ENCODE measurements around the gene FXYD7. TPM values are rescaled to one million over a fixed set of nuclear protein-coding genes. Genes with fewer than 3 reads are reported as not detected.

The FXYD7 gene
- total RNA-seq, 1 donor from 2014 or later = 0.61 TPM

- no peaks in the 10 kb centered on the region for H3K27me3 ChIP-seq
- no peak for TF ChIP-seq CTCF (IDR thresholded peaks at IDR 0.05)
- peaks cover 23% of the 10 kb centered on the region for H3K36me3 ChIP-seq
- DNase-seq (peak; percentile 46), ATAC-seq (no peak)
- intact Hi-C loops (cut with DNase I) = no loop called here
- no peak overlapping the region for H3K4me3 ChIP-seq
- H3K27ac ChIP-seq = no peak overlapping the region
- H3K4me1 ChIP-seq = peaks cover 19% of the 10 kb centered on the region
- no peaks in the 10 kb centered on the region for H3K9me3 ChIP-seq
These were observed 26.4 kb downstream of the FXYD7 start for GRCh38 chr19:35169221-35169995.

- Histone ChIP-seq H3K27me3 (no peaks in the 10 kb centered on the region), H3K4me1 (peaks cover 19% of the 10 kb centered on the region), H3K27ac (no peak overlapping the region), H3K4me3 (no peak overlapping the region), H3K36me3 (peaks cover 12% of the 10 kb centered on the region), H3K9me3 (no peaks in the 10 kb centered on the region)
- DNase-seq (peak; percentile 57), ATAC-seq (peak; percentile 44)
- no peak for TF ChIP-seq CTCF (IDR thresholded peaks at IDR 0.05)
- intact Hi-C loops (cut with DNase I) = no loop called here
These were observed 27.5 kb downstream of the FXYD7 start for GRCh38 chr19:35170359-35171061.

GRCh38 chr19:35171730-35172129 lies 28.7 kb downstream of the FXYD7 start:
- Histone ChIP-seq H3K36me3 (no peaks in the 10 kb centered on the region), H3K27ac (no peak overlapping the region), H3K4me3 (no peak overlapping the region), H3K4me1 (peaks cover 19% of the 10 kb centered on the region), H3K27me3 (no peaks in the 10 kb centered on the region), H3K9me3 (no peaks in the 10 kb centered on the region)
- DNase-seq (no peak), ATAC-seq (no peak)
- no peak for TF ChIP-seq CTCF (IDR thresholded peaks at IDR 0.05)
- intact Hi-C loops (cut with DNase I) = no loop called here

- Histone ChIP-seq H3K4me3 (no peak overlapping the region), H3K4me1 (peaks cover 11% of the 10 kb centered on the region), H3K9me3 (no peaks in the 10 kb centered on the region), H3K36me3 (no peaks in the 10 kb centered on the region), H3K27ac (no peak overlapping the region), H3K27me3 (no peaks in the 10 kb centered on the region)
- intact Hi-C loops (cut with DNase I) = no loop called here
- DNase-seq = peak; percentile 12
- TF ChIP-seq CTCF (IDR thresholded peaks at IDR 0.05) = no peak
- no peak for ATAC-seq
These were observed 31.2 kb downstream of the FXYD7 start for GRCh38 chr19:35174226-35174625.

GRCh38 chr19:35176181-35176570 lies 33.1 kb downstream of the FXYD7 start:
- Histone ChIP-seq H3K4me1 (peaks cover 8% of the 10 kb centered on the region), H3K4me3 (no peak overlapping the region), H3K36me3 (no peaks in the 10 kb centered on the region), H3K27me3 (no peaks in the 10 kb centered on the region), H3K27ac (no peak overlapping the region), H3K9me3 (no peaks in the 10 kb centered on the region)
- intact Hi-C loops (cut with DNase I) = no loop called here
- ATAC-seq = no peak
- no peak for DNase-seq
- TF ChIP-seq CTCF (IDR thresholded peaks at IDR 0.05) = no peak

Data from upper lobe of right lung (tissue), 1 donor.